Psoas muscle (tissue), 8 donors: ENCODE results near the gene LGALS12. TPM values are rescaled to one million over a fixed set of nuclear protein-coding genes. Genes with fewer than 3 reads are reported as not detected.

ENCODE experiments used
- ATAC-seq, 4 donors: fragments of 200-7000 bp; cut with Tn5 transposase; one replicate each; pipeline ENCODE4 v1.9.1; 2020; ENCODE audit warnings: moderate library complexity in 3 of 4, mild to moderate bottlenecking in 2 of 4
- DNase-seq, 2 donors: peaks; one replicate each; pipeline ENCODE4 v3.0.0-alpha.2; 2020
- H3K27ac ChIP-seq: fragments of 200-600 bp; one replicate; pipeline ENCODE4 v1.8.0; 2022
- H3K27me3 ChIP-seq, 3 donors: fragments of 200-600 bp in 1 of 3; one replicate each; pipeline versions ENCODE4 v1.6.1 to v1.8.0; 2013 to 2022; ENCODE audit warnings: low read length in 2 of 3, mild to moderate bottlenecking in 2 of 3, moderate library complexity in 1 of 3; ENCODE audit not compliant: insufficient read depth in 3 of 3
- H3K36me3 ChIP-seq, 2 donors: fragments of 200-600 bp in 1 of 2; one replicate each; pipeline versions ENCODE4 v1.6.1 to v1.8.0; 2013 to 2022; ENCODE audit warnings: low read depth in 1 of 2, mild to moderate bottlenecking in 1 of 2, moderate library complexity in 1 of 2; ENCODE audit not compliant: insufficient read depth in 1 of 2
- H3K4me1 ChIP-seq: fragments of 200-600 bp; one replicate; pipeline ENCODE4 v1.8.0; 2022
- H3K4me3 ChIP-seq: fragments of 200-600 bp; one replicate; pipeline ENCODE4 v1.8.0; 2022; ENCODE audit warnings: mild to moderate bottlenecking
- H3K9me3 ChIP-seq: fragments of 200-600 bp; one replicate; pipeline ENCODE4 v1.8.0; 2022
- whole genome bisulfite sequencing, 3 donors: extraction: QIAGEN DNeasy Blood & Tissue Kit; methylation state at CpG; one replicate each; pipeline versions ENCODE4 v1.1.6 to v1.1.7; 2013; 5-methylcytosine and 5-hydroxymethylcytosine counted together
- intact Hi-C, 2 donors: fragments of 100-400 bp; cut with DNase I; formaldehyde crosslinking; loops; one replicate each; pipeline versions ENCODE4 v1.11.0 to v1.14.2; 2022
- polyA plus RNA-seq, 3 donors: library from polyadenylated mRNA; stranded (reverse); fragments of 200-250 nt; gene quantifications; one replicate each; pipeline ENCODE4 v1.2.3, GENCODE V29; 2013
- total RNA-seq, 4 donors: library from RNA; stranded (reverse); fragmentation: NEBNext Ultra II Directional in 2 of 4; extraction: Animal tissue kit (Norgen Biotek cat#: 25700) in 2 of 4; gene quantifications; one replicate each; pipeline versions ENCODE4 v1.2.1 to v1.2.4, GENCODE V29; 2021 to 2023
- TF ChIP-seq, protein P1 (sequence below): fragments of 200-600 bp; IDR thresholded peaks from one replicate; pipeline ENCODE4 v1.8.0; 2022; ENCODE audit warnings: antibody characterized with exemption
- donor health status: healthy with polysubstance abuse.
- donor health status: DM: no; HTN: no; CAD: no; lungs with moderate emphysema.
- donor health status: Bipolar disorder and iron deficiency.
- donor health status: healthy.
- donor health status: DM: yes; HTN: yes; CAD: no.
- donor health status: DM: no; HTN: no; CAD: no.
- donor health status: DM: no; HTN: no; CAD: no.
- donor health status: DM: yes; HTN: yes; CAD: no.

LGALS12 gene
- total and polyA plus RNA-seq, 7 donors: 0.16 to 2.0 (median 0.48) TPM; not detected in 1

DNA sequence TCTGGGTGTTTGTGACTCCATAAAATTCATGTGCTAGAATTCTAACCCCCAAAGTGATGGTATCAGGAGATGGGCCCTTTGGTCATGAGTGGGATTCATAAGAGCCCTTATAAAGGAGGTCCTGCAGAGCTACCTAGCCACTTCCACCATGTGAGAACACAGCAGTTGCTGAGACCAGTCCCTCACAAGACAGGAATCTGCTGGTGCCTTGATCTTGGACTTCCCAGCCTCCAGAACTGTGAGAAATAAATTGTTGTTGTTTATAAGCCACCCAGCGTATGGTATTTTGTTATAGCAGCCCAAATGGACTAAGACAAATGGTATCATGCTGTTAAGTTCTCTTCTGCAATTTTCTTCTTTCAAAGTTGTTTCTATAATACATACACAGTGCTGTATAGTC, 13.4 kb upstream of the LGALS12 start:
- peaks cover 0 to 37% (median 0%) of the 10 kb centered on the region in 3 donors for H3K27me3 ChIP-seq
- ATAC-seq (no peak), DNase-seq (no peak)
- no peak overlapping the region for H3K4me3 ChIP-seq
- WGBS, 3 donors: 98 to 100% (median 100%) methylated on average over 1 of the region's 1 CpG
- H3K36me3 ChIP-seq: no peaks in the 10 kb centered on the region
- intact Hi-C loops: no loop called here
- no peaks in the 10 kb centered on the region for H3K9me3 ChIP-seq
- TF ChIP-seq, protein P1, sequence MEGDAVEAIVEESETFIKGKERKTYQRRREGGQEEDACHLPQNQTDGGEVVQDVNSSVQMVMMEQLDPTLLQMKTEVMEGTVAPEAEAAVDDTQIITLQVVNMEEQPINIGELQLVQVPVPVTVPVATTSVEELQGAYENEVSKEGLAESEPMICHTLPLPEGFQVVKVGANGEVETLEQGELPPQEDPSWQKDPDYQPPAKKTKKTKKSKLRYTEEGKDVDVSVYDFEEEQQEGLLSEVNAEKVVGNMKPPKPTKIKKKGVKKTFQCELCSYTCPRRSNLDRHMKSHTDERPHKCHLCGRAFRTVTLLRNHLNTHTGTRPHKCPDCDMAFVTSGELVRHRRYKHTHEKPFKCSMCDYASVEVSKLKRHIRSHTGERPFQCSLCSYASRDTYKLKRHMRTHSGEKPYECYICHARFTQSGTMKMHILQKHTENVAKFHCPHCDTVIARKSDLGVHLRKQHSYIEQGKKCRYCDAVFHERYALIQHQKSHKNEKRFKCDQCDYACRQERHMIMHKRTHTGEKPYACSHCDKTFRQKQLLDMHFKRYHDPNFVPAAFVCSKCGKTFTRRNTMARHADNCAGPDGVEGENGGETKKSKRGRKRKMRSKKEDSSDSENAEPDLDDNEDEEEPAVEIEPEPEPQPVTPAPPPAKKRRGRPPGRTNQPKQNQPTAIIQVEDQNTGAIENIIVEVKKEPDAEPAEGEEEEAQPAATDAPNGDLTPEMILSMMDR: no peak
- H3K27ac ChIP-seq: no peak overlapping the region
- H3K4me1 ChIP-seq: no peaks in the 10 kb centered on the region

DNA sequence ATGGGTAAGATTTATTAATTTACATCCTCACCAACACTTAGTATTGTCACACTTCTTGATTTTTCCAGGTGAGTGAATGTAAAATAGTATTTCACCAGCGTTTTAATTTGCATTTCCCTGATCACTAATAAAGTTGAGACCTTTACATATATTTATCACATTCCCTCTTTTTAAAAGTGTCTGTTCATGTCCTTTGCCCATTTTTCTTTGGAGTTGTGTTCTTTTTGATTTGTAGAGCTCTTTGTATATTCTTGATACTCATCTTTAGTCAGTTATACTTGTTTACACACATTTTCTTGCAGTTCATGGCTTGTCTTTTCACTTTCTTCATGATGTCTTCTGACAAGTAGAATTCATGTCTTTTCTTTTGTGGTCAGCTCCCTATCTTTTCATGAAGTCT, 12.8 kb upstream of the LGALS12 start:
- no peak for DNase-seq
- no peak overlapping the region for H3K4me3 ChIP-seq
- intact Hi-C loops: no loop called here
- TF ChIP-seq, protein P1: no peak
- H3K9me3 ChIP-seq: no peaks in the 10 kb centered on the region
- 92 to 97% (median 95%) methylated on average over 1 of the region's 1 CpG for WGBS, 3 donors
- H3K4me1 ChIP-seq: no peaks in the 10 kb centered on the region
- H3K36me3 ChIP-seq: no peaks in the 10 kb centered on the region
- H3K27ac ChIP-seq: no peak overlapping the region
- peaks cover 0 to 37% (median 0%) of the 10 kb centered on the region in 3 donors for H3K27me3 ChIP-seq
- no peak for ATAC-seq

DNA sequence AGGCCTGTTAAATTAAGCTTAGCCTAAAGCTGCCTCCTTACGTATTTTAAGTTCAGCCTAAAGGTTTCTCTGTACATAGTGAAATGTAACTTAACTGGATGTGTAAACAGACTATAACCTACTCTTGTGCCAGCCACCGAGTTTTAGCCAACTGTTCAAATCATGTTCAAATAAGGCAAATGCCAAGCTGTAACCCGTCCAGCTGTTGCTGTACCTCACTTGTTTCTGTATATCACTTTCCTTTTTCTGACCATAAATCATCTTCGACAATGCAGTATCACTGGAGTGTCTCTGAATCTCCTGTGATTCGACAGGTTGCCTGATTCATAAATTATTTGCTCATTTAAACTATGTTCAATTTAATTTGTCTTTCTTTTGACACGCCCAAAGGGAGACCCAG, 10.9 kb upstream of the LGALS12 start:
- DNase-seq (no peak), ATAC-seq (no peak)
- intact Hi-C loops: no loop called here
- no peak overlapping the region for H3K4me3 ChIP-seq
- H3K27me3 ChIP-seq: peaks cover 0 to 37% (median 0%) of the 10 kb centered on the region in 3 donors
- TF ChIP-seq, protein P1: no peak
- peaks cover 4% of the 10 kb centered on the region for H3K9me3 ChIP-seq
- no peaks in the 10 kb centered on the region for H3K36me3 ChIP-seq
- 53 to 74% (median 56%) methylated on average over 6 of the region's 6 CpGs for WGBS, 3 donors
- no peaks in the 10 kb centered on the region for H3K4me1 ChIP-seq
- H3K27ac ChIP-seq: no peak overlapping the region

DNA sequence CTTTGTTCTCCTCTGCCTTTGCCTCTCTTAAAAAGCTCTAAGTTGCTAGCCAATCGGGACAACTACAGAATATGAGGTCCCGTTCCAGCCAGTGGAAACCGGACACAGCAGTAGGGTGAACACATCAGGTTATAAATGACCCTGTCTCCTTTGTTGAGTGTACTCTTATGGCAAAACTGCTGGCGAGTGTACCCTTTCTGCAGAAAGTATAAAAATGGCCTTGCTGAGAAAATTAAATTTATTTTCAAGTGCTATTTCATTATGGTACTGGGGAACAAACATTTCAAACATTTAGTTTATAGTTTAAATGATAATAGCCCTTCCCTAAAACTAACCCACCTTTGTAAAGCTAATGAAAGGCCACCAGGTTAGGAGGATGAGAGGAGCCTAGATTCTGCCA, 6.0 kb upstream of the LGALS12 start:
- ATAC-seq (no peak), DNase-seq (no peak)
- Histone ChIP-seq H3K27me3 (no peaks in the 10 kb centered on the region), H3K9me3 (peaks cover 11% of the 10 kb centered on the region), H3K36me3 (no peaks in the 10 kb centered on the region), H3K4me3 (no peak overlapping the region), H3K4me1 (peaks cover 4% of the 10 kb centered on the region), H3K27ac (no peak overlapping the region)
- TF ChIP-seq, protein P1: no peak
- intact Hi-C loops: no loop called here
- WGBS, 3 donors: 78 to 93% (median 90%) methylated on average over 4 of the region's 4 CpGs

DNA sequence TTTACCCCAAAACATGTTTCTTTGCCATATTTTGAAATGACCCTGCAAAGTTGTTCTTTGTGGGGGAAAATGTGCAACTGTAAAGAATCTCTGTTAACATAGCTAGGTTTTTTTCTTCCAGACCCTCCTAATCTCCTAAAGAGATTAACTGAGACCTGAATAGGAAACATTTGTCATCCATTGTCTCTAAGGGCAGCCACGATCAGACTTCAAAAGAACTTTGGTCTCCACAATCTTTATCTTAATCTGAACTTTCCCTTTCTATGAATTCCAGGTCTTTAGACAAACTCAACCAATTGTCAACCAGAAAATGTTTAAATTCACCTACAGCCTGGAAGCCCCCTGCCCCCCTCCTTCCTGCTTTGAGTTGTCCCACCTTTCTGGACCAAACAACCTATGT, 4.6 kb upstream of the LGALS12 start:
- intact Hi-C loops: no loop called here
- 59 to 63% (median 60%) methylated on average over 1 of the region's 1 CpG for WGBS, 3 donors
- no peak for DNase-seq
- Histone ChIP-seq H3K9me3 (peaks cover 11% of the 10 kb centered on the region), H3K27ac (no peak overlapping the region), H3K4me1 (peaks cover 10% of the 10 kb centered on the region), H3K36me3 (no peaks in the 10 kb centered on the region), H3K4me3 (no peak overlapping the region), H3K27me3 (no peaks in the 10 kb centered on the region)
- TF ChIP-seq, protein P1: no peak
- ATAC-seq: no peak
